GM15510 (cell line): Measurements from ENCODE around the gene SNTA1.

Experiments
- POLR2A ChIP-seq: IDR thresholded peaks from 3 replicates; pipeline ENCODE4 v1.6.1; 2011; ENCODE audit warnings: borderline replicate concordance; ENCODE audit not compliant: insufficient read length; ENCODE audit errors: extremely low read depth

The SNTA1 gene

DNA sequence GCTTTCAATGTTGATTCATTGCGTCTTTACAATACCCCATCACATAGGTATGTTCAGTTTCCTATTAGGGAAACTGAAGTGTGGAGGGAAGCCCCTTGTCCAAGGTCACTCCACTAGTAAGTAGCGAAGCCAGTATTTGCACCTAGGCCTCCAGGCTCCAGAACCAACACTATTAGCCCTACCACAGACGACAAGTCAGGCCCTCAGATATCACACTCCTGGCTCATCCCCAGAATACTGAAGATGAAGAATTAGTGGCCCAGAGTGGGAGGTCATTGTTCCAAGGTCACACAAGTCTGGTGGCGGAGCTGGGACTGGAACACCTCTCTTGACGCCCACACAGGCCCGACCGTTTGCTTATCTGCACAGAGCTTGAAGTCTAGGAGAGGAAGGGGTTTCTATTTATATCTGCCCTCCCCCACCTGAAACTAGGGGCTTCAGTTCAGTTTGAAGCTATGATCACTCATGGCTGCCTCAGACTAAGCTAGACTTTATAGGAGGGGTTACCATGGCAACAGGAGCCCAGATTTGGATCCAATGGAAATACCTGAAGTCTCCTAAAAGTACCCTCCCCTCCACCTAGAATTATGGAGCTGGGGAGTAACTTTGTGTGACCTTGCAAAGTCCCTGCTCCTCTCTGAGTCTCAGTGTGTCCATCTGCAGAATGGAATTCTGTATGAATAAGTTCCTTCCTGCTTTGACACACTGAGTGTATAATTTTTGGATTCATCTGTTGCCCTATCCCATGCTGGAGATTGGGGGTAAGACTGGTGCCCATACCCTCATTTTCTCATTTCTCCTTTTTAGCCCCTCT is 2.2 kb downstream of the SNTA1 start:
- TF ChIP-seq POLR2A: no peak

DNA sequence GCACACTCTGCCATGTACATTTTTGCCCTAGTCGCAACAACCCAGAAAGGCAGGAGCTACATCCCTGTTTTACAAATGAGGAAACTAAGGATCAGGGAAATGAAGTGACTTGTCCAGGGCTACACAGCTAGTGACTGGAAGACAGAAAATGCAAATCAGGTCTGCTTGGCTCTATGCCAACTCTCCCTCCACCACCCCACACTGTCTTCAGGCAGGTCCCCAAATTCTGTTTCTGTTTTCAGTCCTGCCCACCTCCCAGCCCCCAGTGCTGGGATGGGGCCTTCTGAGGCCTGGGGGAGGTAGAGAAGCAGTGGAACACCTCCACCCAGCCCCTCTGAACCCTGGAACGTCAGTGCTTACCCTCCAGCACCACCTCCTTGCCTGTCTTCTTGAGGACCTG is 5.1 kb downstream of the SNTA1 start:
- TF ChIP-seq POLR2A: no peak

DNA sequence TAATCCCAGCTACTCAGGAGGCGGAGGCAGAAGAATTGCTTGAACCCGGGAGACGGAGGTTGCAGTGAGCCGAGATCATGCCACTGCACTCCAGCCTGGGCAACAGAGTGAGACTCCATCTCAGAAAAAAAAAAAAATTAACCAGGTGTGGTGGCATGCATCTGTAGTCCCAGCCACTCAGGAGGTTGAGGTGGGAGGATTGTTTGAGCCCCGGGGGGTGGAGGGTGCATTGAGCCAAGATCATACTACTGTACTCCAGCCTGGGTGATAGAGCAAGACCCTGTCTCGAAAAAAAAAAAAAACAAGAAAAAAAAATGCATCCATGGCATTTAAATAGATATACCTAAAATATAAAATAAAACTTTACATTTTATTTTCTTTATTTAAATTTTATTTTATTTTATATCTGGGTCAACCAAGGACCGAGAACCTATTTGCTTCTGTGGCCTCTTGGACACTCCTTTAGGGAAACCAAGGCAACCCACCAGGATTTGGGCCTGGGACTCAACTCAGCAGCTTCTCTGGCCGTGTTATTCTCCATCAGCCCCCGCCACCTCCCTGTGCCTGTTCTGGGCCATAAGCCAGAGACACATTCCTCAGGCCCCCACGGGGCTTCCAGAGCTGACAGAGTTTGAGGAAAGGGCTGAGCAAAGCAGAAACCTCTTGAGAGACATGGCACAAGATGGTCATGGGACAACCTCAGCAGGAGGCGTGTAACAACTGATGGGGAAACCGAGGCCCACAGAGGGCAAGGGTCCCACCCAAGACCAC is 6.2 kb downstream of the SNTA1 start:
- no peak for TF ChIP-seq POLR2A

DNA sequence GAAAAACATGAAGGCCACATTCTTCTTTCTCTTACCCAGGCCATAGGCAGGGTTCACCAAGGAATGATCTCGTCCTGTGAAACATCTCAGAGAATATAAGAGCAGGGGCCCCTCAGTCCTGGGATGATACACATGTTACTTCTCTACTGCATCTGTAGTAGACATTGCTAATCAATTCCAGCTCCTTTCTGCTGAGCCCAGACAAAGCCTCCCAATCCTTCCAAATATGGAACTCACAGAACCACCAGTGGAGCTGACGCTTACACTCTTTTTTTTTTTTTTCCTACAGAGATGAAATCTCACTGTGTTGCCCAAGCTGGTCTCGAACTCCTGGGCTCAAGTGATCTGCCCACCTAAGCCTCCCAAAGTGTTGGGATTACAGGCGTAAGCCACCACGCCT is 9.1 kb downstream of the SNTA1 start:
- TF ChIP-seq POLR2A: no peak

DNA sequence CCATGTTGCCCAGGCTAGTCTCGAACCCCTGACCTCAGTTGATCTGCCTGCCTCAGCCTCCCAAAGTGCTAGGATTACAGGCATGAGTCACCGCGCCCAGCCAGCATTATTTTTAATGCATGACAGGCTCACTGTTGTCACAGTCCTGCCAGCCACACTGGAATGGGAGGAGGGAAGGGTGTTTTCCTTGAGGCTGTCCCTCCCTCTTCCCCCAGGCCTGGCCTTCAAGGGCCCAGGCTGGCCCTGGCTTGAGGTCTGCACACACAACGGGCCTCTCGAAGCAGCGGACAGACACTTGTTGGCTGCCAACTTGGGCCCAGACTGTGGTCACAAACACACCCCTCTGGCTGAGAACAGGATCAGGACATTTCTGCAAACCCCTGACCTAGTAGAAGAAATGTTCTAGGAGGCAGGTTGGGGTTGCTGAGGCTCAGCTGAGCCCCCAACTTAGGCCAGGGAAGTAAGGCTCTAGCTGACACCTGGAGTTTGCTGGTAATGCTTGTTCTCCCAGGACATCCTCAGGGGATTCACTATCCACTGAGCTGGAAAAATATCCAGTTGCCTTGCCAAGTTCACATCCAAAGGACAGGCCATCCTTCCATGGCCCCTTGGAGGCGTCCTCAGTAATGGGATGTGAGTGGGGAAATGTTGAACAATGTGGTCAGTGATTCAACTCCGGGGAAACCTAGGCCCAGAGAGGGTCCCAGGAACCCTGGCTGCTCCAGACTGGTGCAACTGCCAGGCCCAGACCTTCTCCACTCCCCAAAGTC is 9.9 kb downstream of the SNTA1 start:
- no peak for TF ChIP-seq POLR2A

DNA sequence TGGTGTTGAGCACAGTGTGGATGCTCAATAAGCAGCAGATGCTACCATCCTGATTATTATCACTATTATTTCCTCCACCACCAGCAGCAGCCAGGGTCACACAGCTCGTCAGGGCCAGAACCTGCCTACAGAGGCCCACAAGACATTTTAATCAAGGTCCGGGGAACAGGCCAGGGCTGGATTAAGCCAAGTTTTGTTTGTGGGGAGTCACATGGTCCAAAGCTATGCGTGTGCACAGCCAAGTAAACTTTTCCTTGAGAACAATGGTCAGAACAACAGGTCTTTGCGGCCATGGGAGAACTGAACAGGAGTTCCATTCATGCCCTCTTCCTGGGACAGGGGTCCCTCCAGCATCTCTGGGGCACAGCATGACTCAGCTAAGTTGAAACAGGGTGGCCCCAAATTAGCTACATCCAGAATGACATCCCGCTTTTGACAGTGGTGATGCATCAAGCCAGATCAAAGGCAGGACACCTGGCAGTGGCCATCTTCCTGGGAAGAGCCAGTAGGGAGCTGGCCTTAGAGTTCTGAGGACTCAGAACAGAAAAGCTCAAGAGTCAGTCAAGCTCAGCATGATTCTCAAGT is 11.7 kb downstream of the SNTA1 start:
- no peak for TF ChIP-seq POLR2A

DNA sequence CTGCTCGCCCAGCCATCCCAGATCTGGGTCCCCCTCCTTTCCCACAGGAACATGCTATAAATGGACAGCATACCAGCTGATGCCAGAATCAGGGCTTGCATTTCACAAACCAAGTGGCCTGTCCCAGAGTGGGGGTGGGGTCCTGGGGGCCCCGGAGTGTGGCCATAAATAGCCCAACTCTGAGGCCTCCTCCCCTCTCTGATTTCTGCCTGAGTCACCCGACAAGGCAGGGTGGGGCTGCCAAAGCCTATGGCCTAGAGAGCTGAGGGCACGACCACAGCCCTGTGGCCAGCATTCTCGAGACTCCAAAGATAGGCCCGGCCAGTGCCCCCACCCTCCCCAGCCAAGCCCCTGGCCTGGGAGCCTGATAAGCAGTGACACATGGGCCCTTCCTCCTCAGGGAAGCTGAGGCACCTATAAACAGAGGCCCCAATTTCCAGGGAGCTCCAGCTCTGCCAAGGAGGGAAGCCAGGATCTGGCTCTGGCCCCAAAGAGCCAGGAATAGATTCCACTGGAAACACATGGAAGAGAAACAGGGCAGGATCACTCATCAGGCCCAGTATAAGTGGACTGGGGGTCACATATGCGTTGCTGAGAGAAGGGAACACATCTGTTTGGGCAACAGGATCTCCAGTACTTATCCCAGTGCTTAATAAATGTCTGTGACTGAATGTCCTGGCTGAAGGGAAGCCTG is 20.3 kb downstream of the SNTA1 start:
- TF ChIP-seq POLR2A: no peak

DNA sequence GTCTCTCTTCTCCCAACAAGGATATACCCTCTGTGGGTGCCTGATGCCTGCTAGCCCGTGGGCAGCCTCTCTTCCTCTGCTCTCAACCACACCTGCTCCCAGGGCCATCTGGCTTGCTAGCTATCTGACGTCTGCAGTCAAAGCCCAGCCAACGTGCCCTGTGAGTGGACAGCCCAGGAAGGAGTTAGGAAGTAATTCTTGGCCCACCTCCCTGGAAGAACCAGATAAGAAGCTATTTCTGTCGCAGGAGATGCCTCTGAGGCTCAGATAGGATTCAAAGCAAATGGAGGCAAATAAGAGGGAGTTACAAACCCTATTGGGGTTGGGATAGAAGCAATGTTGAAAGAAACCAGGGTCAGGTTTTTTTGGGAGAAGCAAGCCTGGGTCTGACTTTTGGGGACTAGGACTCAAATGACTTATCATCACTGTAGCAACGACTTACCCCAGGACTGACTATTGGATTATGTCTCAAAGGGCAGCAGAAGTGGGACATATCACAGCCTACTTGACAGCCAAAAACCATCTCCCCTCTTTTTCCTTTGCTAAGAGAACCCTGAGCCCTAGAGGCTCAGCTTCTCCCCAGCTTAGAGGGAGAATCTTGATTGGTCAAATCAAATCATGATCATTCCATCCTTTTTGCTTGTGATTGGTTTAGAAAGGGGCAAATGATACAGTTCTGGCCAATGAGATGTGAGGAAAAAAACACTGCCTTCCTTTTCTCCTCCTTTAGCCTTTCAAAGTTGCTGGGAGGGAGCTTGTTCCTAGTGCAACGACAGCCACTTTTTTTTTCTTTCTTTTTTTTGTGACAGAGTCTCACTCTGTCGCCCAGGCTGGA is 24.2 kb downstream of the SNTA1 start:
- TF ChIP-seq POLR2A: no peak

DNA sequence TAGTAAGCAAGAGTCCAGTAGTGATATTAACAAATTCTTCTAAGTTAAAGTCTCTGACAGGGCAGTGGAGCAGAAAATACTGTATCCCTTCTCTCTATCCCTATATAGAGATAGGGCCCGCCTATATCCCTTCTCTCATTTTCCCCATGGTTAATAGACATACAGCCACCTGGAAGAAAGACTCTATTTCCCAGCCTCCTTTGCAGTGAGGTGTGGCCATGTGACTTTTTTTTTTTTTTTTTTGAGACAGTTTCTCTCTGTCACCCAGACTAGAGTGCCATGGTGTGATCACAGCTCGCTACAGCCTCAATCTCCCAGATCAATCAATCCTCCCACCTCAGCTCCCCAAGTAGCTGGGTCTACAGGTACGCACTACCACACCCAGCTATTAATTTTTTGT is 25.5 kb downstream of the SNTA1 start:
- no peak for TF ChIP-seq POLR2A

DNA sequence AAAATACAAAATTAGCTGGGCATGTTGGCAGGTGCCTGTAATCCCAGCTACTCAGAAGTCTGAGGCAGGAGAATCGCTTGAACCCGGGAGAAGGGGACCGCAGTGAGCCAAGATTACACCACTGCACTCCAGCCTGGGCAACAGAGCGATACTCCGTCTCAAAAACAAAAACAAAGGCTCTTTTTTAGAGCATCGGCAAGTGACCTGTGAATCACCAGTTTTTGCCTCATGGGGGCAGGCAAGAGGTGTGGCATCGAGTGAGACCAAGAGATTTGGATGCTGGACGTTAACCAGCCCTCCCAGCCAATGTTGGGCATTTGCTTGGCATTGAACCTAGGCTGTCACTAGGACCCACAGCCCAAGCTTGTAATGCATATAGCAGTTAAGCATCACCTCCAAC is 27.6 kb downstream of the SNTA1 start:
- no peak for TF ChIP-seq POLR2A

DNA sequence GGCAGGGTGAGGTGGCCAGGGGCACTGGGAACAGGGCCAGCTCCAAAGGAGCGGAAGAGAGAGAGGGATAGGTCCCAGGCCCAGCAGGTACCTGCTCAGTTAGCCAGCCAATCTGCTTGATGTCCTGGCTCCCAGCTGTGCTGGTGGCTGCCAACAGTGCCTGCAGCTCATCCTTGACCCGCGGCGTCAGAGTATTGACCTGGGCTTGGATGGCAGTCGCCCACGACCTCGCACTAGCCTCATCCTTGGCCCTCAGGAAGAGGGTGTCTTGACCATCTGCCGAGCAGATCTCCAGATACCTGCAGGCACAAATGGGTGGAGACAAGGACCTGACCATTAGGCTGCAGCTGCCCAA is 31.1 kb downstream of the SNTA1 start:
- TF ChIP-seq POLR2A: no peak

DNA sequence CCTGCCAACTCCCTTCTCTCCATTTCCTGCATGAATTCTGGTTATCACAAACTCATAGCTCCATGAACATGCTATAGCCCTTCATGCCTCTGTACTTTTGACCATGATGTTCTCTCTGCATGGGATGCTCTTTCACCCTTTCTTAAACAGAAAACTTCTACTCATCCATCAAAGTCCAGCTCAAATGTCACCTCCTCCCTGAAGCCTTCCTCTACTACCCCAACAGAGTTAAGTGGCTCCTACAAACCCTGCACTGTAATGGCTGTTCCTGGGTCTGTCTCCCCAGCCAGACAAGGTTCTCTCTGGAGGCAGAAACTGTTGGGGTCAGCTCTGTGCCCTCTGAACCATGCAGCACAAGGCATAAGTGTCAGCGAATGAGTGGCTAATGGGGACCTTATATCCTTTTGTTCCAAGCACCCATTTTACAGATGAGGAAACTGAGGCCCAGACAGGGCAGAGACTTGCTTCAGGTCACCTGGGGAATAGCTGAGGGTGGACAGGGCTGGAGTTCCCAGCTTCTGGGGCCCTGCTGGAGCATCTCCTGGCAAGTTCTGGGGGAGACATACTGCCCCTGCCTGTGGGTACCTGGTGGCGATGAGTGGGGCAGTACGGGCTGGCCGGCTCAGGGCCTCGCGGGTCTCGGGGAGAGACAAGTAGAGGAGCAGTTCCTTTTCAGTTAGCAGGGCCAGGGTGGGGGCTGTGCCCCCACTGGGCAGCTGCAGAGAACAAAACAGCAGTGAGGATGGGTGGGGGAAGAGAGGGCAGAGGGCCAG is 31.7 kb downstream of the SNTA1 start:
- TF ChIP-seq POLR2A: no peak

DNA sequence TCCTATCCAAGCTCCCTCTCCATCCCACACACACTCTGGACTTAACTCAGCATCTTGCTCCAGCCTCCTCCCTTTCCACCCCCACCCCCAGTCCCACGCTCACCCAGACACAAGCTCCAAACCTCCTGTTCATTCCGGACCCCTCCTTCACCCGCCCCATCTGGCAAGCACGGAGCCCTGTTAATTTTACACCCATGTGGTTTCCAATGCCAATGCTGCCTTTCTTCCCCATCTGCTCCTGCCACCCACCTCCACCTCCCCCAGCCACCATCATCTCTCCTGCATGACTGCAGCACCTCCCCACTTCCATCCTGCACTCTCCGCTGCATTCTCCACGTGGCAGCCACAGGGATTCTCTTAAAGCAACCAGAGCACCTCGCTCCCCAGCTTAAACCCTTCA is 32.3 kb downstream of the SNTA1 start:
- no peak for TF ChIP-seq POLR2A
